Caki2 (cell line): ENCODE measurements around the gene IL10. TPM values are rescaled to one million over a fixed set of nuclear protein-coding genes. Genes with fewer than 3 reads are reported as not detected.

Experiments used
- DNase-seq: peaks from one replicate; pipeline ENCODE4 v3.0.0-alpha.2; 2015; ENCODE audit warnings: low read depth
- in situ Hi-C: cut with HindIII; loops from 2 replicates; pipeline ENCODE4 v1.10.0; 2016; ENCODE audit warnings: low sequenced_read_pairs, low pct_unique_long_range_greater_than_20kb, mixed read lengths
- total RNA-seq: library from RNA; depleted of rRNA; stranded (reverse); fragments of >200 nt; shearing (Covaris generic); gene quantifications from 2 replicates; pipeline ENCODE4 v1.2.3, GENCODE V29; 2014; ENCODE audit warnings: low replicate concordance; rRNA removed

The IL10 gene
- total RNA-seq, 1 experiment from 2014 or later, result not detected

DNA sequence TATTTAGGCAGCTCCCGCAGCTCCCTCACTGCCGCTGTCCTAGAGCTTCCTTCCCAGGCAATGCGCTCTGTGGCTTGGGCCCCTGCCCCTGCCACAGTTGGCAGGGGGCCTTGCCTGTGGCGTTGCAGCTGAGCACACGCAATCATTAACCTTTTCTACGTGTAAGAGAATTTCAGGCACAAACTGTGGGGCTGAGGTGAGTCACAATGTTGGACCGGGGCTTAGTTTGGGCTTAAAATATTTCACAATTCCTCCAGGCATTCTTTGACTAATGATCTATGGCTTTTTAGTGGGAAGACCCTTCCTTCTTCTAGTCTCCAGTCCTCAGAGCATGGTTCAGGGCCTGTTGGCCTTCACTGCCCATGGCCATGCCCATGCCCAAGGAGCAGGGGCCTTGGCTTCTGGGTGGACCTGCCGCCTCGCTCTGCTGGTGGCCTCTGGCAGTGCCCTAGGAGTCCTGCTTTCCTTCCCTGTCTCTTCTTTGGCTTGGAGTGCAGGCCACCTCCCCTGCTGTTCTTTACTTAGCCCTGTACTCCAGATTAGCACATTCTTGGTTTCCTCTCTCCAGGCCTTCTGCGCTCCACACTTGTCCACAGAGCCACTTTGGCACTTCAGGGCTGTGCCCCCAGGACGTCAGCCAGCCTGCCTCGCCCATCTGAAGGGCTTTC is 48.4 kb downstream of the IL10 start:
- in situ Hi-C loops, result loop anchor here (5.0 kb wide), 1 partner anchor 92 kb away; no protein-coding TSS in a partner anchor
- DNase-seq, result peak; percentile 64

DNA sequence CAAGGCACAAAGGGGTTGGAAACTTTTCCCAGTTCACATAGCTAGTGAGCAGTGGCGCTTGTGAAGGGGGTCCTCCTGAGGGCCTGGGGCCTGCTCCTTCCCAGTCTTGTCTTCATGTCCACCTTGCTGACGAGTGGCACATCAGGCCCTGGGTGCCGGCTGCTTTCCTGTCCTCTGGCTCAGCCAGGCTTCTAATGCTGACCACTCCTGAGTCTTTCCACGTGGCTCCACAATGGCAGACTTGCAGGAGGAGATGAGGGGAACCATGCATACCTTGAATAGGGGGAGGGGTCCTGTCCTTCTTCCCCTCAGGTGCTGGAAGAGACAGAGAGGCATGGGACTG is 48.9 kb downstream of the IL10 start:
- no peak for DNase-seq
- in situ Hi-C loops, result loop anchor here (5.0 kb wide), 1 partner anchor 91 kb away; no protein-coding TSS in a partner anchor

DNA sequence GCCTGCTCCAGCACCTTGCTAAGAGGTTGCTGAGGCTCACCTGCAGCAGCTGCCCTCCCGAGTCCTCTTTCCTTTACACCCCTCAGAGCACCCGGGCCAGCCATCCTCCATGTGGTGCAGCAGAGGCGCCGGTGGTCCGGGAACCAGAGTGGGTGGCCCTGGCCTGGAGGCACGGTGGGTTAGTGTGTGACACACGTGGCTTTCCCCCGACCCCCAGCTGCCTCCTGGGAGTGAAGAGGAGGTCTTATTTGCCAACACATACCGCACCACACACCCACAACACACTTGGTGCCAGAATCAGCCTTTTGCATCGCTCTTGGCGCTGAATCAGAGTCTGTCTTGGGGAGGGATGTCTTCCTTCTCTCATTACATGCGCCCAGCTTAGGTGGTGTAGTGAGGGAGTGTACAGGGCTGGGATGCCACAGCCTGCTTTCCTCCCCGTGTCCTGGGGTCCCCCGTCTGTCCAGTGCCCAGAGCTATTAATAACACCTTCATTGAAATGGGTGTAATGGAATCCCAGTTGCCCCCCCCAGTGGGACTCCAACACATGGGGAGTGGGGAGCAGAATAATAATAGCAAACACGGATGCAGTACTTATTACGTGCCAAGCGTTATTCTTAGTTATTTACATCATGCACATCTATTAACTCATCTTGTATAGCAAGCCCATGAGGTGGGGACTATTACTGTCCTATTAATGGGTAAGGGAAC is 49.4 kb downstream of the IL10 start:
- in situ Hi-C loops, result loop anchor here (5.0 kb wide), 1 partner anchor 91 kb away; no protein-coding TSS in a partner anchor
- no peak for DNase-seq

DNA sequence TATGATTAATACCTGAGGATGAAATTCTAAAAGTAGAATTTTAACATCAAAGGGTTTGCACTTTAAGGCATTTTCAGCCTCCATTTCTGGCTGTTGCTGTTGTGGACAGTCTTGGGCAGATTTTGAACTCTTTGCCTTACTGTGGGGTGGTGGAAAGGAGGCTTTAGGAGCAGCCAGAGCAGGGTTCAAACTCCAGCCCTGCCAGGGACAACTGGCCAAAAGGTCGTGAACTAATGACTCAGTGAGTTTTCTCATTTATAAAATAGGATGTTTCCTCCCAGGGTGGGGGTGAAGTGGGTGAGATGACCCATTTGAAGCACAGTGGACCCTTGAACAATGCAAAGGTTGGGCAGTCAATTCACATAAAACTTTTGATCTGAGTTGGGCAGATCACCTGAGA is 50.8 kb downstream of the IL10 start:
- in situ Hi-C loops, result loop anchor here (5.0 kb wide), 1 partner anchor 89 kb away; no protein-coding TSS in a partner anchor
- no peak for DNase-seq

DNA sequence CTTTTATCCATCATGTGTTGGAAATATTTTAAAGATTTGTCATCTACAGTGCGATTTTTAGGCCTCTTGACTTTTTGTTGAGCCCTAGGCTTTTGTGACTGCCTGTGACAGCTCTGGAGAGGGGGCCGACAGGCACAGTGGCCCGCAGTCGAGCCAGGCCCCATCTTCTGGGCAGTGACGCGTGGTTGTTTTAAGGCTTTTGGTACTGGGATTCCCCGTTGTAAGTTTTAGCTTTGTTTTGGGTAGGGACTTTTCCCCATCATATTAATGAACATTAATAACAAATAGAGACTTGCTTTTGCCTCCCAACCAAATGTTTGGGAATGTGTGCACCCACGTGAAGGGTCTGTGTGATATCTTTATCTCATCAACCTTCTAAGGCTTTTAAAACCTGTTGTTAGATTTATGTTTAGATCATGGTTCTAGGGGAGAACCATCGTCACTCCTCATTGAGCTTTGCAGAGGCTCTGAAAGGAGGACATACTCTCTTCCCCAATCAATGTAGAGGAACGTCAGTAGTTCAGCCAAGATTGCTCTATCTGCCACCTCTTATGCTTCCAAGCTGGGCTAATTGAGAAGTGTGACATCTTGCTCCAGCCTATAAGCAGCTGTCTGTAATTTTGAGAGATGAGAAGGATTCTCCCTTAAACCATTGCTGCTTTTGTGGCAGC is 53.0 kb downstream of the IL10 start:
- in situ Hi-C loops, result no loop called here
- DNase-seq, result no peak

DNA sequence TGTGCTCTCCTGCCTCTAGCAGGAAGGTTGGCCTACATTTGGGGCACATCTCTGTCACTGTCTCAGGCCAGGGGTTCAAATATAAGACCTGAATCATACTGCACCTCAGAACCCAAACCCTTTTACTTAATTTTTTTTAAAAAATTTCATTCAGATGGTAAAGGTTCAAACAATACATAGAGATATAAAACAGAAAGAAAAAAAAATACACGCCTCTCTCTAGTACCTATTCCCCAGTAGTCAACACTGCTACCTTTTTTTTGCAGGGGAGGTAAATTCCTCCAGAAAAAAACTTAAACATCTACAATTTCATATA is 54.7 kb downstream of the IL10 start:
- in situ Hi-C loops, result no loop called here
- DNase-seq, result no peak

Other genes with a start within 250 kb of the IL10 start
- gene EIF2D, start 160.0 kb downstream of the IL10 start, total RNA-seq, result 59.5 and 63.7 TPM in 2 replicates
- 5.1 and 9.2 TPM in 2 replicates for gene DYRK3, start 137.0 kb downstream of the IL10 start, total RNA-seq
- gene MAPKAPK2, start 87.6 kb downstream of the IL10 start, total RNA-seq, result 28.4 and 30.9 TPM in 2 replicates
- not detected in 2 replicates for gene IL19, start 1.7 kb downstream of the IL10 start, total RNA-seq
- not detected in 2 replicates for gene IL20, start 93.1 kb upstream of the IL10 start, total RNA-seq
- not detected in 2 replicates for gene IL24, start 124.9 kb upstream of the IL10 start, total RNA-seq
- not detected in 2 replicates for gene FCMR, start 149.4 kb upstream of the IL10 start, total RNA-seq
- not detected in 2 replicates for gene PIGR, start 174.0 kb upstream of the IL10 start, total RNA-seq
- 0.14 TPM in 1 of 2 replicates, not detected in the other for gene FCAMR, start 198.0 kb upstream of the IL10 start, total RNA-seq